Stimulated activated memory B cell treated with anti-CD40 and anti-IgM and Interleukin-4, amounts not matched to agents 10 μg/mL and 1 μg/mL and 100 μg/mL, for 72 hours (primary cell): Measurements from ENCODE around the gene NHLH1.
A peak's percentile ranks its signal among the peaks of the same experiment; 100 is the strongest.
"Not testable (repeated sequence)": the region's sequence is repeated elsewhere in the genome, so short reads cannot be mapped to it uniquely, and the experiment has no call there.

Experiments
- ATAC-seq: fragments of 150-1000 bp; cut with Tn5 transposase; 2 replicates; pipeline ENCODE4 v1.10.0; 2021
- H3K27ac Mint-ChIP-seq: one replicate; pipeline ENCODE4 v1.8.0; 2022; ENCODE audit warnings: mild to moderate bottlenecking, mixed read lengths
- H3K27me3 Mint-ChIP-seq: one replicate; pipeline ENCODE4 v1.8.0; 2022; ENCODE audit warnings: mixed read lengths
- H3K36me3 Mint-ChIP-seq: one replicate; pipeline ENCODE4 v1.8.0; 2022; ENCODE audit warnings: mixed read lengths
- H3K4me1 Mint-ChIP-seq: one replicate; pipeline ENCODE4 v1.8.0; 2022; ENCODE audit warnings: mixed read lengths
- H3K4me3 Mint-ChIP-seq: one replicate; pipeline ENCODE4 v1.8.0; 2022; ENCODE audit warnings: mild to moderate bottlenecking, moderate library complexity, mixed read lengths
- H3K9me3 Mint-ChIP-seq: one replicate; pipeline ENCODE4 v1.8.0; 2022; ENCODE audit warnings: mixed read lengths

The NHLH1 gene

DNA sequence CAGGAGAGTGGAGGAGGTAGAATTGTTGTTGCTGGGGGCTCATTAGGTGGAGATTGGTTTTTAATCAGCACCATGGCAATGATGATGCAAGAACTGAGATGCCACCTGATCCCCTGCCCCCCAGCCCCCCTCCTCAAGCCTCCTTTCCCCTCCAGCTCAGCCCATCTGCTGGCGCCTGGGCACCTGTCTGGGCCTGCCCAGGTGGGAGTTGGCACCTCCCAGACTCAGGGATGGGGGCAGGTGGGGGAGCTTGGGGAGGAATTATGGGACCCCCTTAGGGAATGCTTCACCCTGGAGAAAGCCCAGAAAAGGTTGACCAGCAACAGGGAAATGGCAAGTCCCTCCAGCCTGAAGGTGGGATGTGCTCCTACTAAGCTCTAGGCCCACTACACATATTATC lies 1.5 kb upstream of the NHLH1 start:
- Mint-ChIP-seq H3K4me3 (no peak overlapping the region), H3K9me3 (no peaks in the 10 kb centered on the region), H3K4me1 (peaks cover 8% of the 10 kb centered on the region), H3K27ac (no peak overlapping the region), H3K27me3 (no peaks in the 10 kb centered on the region), H3K36me3 (peaks cover 11% of the 10 kb centered on the region)
- no peak for ATAC-seq

DNA sequence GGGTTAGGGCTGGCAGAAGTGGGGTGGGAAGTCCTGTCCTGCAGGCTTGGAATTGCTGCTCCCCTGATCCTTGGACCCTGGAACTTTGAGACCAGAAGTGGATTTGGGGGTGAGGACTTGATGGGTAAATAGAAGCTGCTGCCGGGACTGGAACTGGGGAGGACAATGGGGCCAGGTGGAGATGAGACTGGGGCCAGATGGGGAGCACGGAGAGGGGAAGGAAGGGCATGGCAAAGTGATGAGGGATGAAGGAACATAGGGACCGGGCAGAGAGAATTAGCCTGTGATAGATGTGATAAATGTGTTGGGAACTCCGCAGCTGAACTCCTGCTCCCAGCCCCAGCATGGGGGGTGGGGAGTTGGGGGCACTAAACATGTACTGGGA lies 637 bp downstream of the NHLH1 start:
- no peak overlapping the region for H3K4me3 Mint-ChIP-seq
- H3K27me3 Mint-ChIP-seq = no peaks in the 10 kb centered on the region
- H3K9me3 Mint-ChIP-seq = no peaks in the 10 kb centered on the region
- no peak for ATAC-seq
- H3K36me3 Mint-ChIP-seq = peaks cover 9% of the 10 kb centered on the region
- peaks cover 3% of the 10 kb centered on the region for H3K4me1 Mint-ChIP-seq
- no peak overlapping the region for H3K27ac Mint-ChIP-seq

DNA sequence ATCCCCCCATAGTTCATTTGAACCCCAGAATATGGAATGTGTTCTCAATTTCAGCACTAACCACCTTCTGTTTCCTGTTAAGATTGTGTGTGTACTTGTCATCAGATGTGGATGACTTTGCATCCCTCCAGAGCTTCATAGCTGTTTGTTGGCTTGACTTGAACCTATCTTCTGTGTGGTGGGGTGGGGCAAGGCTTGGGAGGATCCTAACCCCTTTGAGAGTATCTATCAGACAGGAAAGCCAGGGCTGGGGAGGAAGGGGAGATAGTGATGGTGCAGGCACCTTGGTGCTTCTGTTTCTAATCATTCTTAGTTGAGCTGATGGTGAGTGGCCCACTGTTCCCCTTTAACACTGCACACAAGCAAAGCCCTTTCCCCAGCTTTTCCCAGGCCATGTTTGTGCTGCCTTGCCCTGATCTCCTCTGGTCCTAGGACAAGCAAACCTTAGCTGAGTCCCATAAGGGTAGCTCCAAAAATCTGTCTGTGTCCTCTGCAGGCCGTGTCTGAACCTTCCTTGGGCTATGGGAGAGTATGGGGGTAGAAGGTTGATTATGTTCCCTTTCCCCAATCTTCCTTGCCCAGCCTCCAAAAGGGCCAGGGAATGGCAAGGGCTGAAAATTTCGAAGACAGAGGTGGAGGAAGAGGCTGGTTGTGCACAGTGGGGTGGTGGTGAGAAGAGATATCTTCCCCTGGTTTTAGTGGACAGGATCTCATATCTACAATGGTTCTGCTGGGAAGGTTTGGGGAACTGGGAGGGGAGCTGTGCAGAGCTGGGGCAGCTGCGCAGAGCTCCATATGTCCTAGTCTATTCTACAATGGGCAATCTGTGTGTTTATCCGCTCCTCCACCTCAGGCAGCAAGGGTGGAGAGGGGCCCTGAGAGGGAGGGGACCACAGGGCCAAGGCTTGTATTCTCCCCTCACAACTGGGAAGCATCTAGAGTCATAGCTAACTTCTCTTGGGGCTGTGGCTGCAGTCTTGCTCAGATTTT lies 1.4 kb downstream of the NHLH1 start:
- Mint-ChIP-seq H3K9me3 (no peaks in the 10 kb centered on the region), H3K4me1 (no peaks in the 10 kb centered on the region), H3K36me3 (peaks cover 9% of the 10 kb centered on the region), H3K27ac (no peak overlapping the region), H3K27me3 (no peaks in the 10 kb centered on the region), H3K4me3 (no peak overlapping the region)
- ATAC-seq = no peak

DNA sequence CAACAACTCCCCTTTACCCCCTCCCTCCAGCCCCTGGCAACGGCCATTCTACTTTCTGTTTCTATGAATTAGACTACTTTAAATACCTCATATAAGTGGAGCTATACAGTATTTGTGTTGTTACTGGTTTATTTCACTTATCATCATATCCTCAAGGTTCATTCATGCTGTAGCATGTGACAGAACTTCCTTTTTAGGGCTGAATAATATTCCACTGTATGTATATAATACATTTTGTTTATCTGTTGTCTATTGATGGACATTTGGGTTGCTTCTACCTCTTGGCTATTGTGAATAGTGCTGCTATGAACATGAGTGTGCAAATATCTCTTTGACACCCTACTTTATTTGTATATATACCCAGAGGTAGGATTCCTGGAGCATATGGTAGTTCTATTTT lies 2.2 kb downstream of the NHLH1 start:
- Mint-ChIP-seq H3K27ac (no peak overlapping the region), H3K4me3 (no peak overlapping the region), H3K27me3 (no peaks in the 10 kb centered on the region), H3K4me1 (no peaks in the 10 kb centered on the region), H3K9me3 (no peaks in the 10 kb centered on the region), H3K36me3 (peaks cover 9% of the 10 kb centered on the region)
- no peak for ATAC-seq

DNA sequence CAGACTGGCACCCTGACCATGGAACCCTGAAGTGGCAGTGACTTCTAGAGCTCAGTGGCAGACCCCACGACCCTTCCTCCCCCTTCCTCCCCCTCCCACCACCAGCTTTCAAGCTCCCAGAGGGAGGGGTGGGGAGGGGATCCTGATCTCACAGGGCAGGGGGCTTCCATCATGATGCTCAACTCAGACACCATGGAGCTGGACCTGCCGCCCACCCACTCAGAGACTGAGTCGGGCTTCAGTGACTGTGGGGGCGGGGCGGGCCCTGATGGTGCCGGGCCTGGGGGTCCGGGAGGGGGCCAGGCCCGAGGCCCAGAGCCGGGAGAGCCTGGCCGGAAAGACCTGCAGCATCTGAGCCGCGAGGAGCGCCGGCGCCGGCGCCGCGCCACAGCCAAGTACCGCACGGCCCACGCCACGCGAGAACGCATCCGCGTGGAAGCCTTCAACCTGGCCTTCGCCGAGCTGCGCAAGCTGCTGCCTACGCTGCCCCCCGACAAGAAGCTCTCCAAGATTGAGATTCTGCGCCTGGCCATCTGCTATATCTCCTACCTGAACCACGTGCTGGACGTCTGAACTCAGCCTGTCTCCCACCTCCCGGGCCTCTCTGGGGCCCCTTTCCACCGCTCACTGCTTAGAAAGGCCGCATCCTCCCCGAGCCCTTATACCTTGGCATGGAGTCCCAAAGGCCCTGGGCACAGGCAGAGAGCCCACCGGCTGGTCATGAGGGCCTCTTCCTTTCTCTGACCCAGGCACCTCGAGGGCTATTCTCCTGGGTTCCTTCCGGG lies 3.9 kb downstream of the NHLH1 start:
- Mint-ChIP-seq H3K4me1 (peaks cover 13% of the 10 kb centered on the region), H3K9me3 (no peaks in the 10 kb centered on the region), H3K36me3 (peaks cover 9% of the 10 kb centered on the region), H3K4me3 (no peak overlapping the region), H3K27ac (no peak overlapping the region), H3K27me3 (no peaks in the 10 kb centered on the region)
- ATAC-seq = no peak

DNA sequence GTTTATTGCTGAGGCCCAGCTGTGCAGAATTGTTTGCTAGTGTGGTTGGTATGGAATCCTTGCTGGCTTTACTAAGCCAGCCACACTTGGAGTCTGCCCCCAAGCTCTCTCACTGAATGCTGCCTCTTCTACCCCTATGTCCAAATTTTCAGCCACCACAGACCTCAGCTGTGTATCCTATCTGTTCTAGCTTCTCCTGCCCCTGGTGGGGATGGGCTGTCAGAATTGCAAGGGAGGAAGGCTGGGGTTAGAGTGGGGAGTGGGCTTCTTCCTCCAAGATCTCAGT lies 4.4 kb downstream of the NHLH1 start:
- Mint-ChIP-seq H3K27ac (no peak overlapping the region), H3K4me3 (no peak overlapping the region), H3K4me1 (peaks cover 19% of the 10 kb centered on the region)

DNA sequence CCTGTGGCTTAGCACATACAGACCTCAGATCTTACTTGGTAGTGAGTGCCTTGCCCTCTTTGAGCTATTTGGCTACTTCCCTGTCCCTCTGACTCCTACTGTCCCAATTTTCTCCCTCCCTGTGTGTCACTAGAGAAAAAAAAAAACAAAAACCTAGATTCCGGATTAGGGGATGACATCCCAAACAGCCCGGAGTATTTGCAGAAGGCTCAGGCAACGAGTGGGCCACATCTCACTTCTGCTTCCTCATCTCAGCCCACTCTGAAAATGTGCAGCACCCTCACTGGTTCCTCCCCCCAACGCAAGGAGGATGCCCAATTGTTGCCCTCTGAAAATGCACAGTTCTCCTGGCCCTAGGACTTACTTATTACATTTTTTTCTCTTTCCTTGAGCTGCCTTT lies 4.9 kb downstream of the NHLH1 start:
- no peak for ATAC-seq
- no peaks in the 10 kb centered on the region for H3K9me3 Mint-ChIP-seq
- no peak overlapping the region for H3K4me3 Mint-ChIP-seq
- no peak overlapping the region for H3K27ac Mint-ChIP-seq
- H3K36me3 Mint-ChIP-seq = peaks cover 9% of the 10 kb centered on the region
- peaks cover 23% of the 10 kb centered on the region for H3K4me1 Mint-ChIP-seq
- no peaks in the 10 kb centered on the region for H3K27me3 Mint-ChIP-seq

More for the DNA sequence above, 4.4 kb downstream of the NHLH1 start:
- H3K27me3 Mint-ChIP-seq = no peaks in the 10 kb centered on the region
- no peaks in the 10 kb centered on the region for H3K9me3 Mint-ChIP-seq
- no peak for ATAC-seq
- peaks cover 9% of the 10 kb centered on the region for H3K36me3 Mint-ChIP-seq

DNA sequence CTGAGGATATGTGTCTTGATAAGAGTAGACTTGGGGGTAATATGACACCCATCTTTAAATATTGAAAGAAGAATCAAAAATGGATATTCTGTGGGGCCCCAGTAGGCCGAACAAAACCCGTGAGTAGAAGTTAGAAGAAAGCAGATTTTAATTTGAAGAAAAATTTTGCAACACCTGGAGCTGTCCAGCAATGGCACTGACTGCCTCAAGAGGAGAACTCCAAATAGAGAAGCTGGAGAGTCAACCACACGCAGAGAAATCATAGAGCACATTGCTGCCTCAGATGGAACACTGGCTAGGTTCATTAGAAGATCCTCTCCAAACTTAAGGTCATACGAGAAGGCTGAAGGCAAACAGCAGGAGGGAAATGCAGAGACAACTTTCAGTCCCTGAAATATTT lies 6.8 kb downstream of the NHLH1 start:
- no peak overlapping the region for H3K4me3 Mint-ChIP-seq
- H3K36me3 Mint-ChIP-seq = peaks cover 9% of the 10 kb centered on the region
- H3K27ac Mint-ChIP-seq = no peak overlapping the region
- peaks cover 24% of the 10 kb centered on the region for H3K4me1 Mint-ChIP-seq
- no peak for ATAC-seq
- H3K27me3 Mint-ChIP-seq = no peaks in the 10 kb centered on the region
- no peaks in the 10 kb centered on the region for H3K9me3 Mint-ChIP-seq

DNA sequence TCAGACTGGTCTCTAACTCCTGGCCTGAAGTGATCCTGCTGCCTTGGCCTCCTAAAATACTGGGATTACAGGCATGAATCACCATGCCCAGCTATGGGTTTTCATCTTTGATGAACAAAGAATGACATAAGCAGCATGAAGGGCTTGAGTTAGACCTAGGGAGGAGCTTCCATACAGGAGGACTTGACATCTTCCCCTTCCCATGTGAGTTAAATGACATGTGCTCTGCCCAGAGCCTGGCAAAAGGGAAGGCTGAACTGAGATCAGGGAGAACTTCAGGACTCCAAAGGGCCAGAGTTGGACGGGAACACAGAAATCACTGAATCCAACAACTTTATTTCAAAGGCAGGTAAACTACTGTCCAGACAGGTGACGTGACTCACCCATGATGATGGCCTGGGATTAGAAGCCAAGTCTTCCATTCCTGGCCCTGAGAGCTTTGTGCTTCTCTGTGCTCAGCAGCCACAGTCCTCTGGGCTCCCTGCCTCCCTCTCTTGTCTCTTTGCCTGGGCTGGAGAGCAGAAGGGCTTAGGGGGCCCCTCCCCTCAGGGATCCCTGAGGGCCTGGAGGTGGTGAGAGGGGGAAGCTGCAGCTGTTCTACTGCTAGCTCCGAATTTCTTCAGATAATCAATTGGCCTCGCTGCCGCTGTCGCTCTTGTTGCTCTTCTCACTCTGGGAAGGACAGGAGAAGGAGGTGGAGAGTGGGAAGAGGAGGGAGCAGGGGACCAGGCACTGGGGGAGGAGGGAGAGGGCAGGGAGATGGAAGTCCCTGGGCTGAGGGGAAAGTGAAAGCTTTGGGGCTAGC lies 7.6 kb downstream of the NHLH1 start:
- Mint-ChIP-seq H3K9me3 (no peaks in the 10 kb centered on the region), H3K4me1 (peaks cover 24% of the 10 kb centered on the region), H3K36me3 (peaks cover 9% of the 10 kb centered on the region), H3K27ac (peak overlapping the region; percentile 71), H3K4me3 (no peak overlapping the region), H3K27me3 (no peaks in the 10 kb centered on the region)
- no peak for ATAC-seq

DNA sequence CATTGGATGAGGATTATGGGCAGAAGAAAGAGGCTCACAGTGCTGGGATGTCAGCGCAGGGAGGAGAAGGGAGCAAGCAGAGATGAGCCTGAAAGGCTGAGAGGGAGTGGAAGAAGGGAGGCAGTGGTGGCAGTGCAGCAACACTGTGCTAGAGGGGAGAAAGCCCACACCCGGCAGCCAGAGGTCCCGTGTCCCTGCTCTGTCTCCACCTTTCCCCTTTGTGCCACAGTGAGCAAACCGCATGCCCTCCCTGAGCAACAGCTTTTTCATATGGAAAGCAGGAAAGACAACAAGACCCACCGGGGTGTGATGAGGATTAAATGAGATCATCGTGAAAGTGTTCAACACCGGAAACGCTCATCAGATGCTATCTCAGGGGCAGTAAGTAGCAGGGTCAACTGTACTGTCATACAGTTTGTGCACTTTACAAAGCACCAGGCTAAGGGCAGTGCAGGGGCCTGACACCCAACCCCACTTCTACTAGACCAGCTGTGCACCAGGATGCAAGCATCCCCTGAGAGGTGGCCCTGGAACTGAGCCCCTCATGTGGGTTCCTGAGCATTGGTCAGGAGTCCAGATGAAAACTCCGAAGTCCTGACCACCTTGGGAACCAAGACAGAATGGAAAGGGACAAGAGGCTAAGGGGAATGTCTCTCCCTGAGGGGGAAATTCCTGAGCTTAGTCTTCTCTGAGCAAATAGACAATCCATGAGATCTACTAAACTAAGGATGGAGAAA lies 9.1 kb downstream of the NHLH1 start:
- peak overlapping the region; percentile 45 for H3K4me3 Mint-ChIP-seq
- peak overlapping the region; percentile 71 for H3K27ac Mint-ChIP-seq
- peaks cover 24% of the 10 kb centered on the region for H3K4me1 Mint-ChIP-seq
- H3K27me3 Mint-ChIP-seq = no peaks in the 10 kb centered on the region
- ATAC-seq = peak; percentile 56
- peaks cover 8% of the 10 kb centered on the region for H3K36me3 Mint-ChIP-seq
- H3K9me3 Mint-ChIP-seq = no peaks in the 10 kb centered on the region

DNA sequence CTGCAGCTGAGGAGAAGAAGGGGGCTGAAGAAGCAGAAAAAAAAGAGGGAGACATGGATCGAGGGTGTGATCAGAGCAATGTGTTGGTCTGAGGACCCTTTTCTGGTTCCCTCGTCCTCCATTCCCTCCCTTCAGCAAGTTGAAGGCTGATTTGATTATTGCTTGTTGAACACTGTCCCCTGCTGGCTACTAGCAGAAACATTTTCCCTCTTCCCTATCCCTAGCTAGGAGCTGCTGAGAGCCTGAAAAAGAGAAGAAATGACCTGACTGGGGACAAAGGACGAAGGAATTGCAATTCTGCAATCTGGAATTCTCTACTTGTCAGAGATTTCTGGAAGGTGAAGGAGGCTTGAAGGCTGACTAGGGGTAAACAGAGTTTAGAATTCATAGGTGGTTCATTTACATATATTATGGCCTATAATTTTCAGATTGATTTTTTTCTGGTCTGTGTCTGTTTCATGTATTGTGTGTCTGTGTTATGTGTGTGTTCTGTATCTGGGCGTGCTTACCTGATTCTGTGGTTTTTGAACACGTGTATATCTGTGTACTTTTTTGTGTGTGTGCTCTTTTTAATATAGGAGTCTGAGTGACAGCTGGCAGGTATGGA lies 9.8 kb downstream of the NHLH1 start:
- Mint-ChIP-seq H3K4me1 (peaks cover 24% of the 10 kb centered on the region), H3K27ac (peak overlapping the region; percentile 71), H3K4me3 (no peak overlapping the region), H3K27me3 (no peaks in the 10 kb centered on the region), H3K36me3 (peaks cover under 1% of the 10 kb centered on the region), H3K9me3 (no peaks in the 10 kb centered on the region)
- ATAC-seq = peak; percentile 69

DNA sequence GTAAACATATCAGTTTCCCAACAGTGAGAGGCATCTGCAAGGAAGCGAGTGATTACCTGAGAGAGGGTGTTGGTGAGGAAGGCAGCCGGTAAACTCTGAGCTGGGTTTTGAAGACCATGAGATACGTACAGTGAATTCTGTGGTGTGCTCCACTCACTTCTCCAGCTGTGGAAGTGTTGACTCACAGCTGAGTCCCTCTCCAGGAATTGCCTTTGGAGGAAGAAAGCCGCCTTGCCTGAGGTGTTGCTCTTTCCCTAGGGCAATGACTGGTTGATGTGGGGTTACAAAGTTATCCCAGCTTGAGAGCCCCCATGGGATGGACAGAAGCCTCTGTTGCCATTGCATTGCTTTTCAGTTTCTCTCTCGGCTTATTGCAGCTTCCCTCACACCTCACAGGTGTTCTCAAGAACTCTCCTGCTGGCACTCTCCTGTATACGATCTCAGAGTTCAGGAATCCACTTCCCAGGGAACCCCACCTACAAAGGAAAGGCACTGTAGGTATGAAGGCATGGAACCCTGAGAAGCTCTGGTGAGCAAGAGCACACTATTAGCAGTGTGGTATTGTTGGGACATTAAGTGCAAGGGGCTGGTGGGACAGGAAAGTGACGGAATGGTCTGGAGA lies 10.8 kb downstream of the NHLH1 start:
- ATAC-seq = no peak
- no peaks in the 10 kb centered on the region for H3K36me3 Mint-ChIP-seq

DNA sequence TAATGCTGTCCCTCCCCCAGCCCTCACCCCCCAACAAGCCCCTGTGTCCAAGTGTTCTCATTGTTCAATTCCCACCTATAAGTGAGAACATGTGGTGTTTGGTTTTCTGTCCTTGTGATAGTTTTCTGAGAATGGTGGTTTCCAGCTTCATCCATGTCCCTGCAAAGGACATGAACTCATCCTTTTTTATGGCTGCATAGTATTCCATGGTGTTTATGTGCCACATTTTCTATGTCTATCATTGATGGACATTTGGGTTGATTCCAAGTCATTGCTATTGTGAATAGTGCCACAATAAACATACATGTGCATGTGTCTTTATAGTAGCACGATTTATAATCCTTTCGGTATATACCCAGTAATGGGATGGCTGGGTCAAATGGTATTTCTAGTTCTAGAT lies 17.9 kb downstream of the NHLH1 start:
- H3K27ac Mint-ChIP-seq, H3K36me3 Mint-ChIP-seq: not testable (repeated sequence)

More for the DNA sequence above, 10.8 kb downstream of the NHLH1 start:
- H3K4me1 Mint-ChIP-seq = peaks cover 24% of the 10 kb centered on the region
- H3K4me3 Mint-ChIP-seq = no peak overlapping the region
- no peaks in the 10 kb centered on the region for H3K27me3 Mint-ChIP-seq
- H3K9me3 Mint-ChIP-seq = no peaks in the 10 kb centered on the region
- no peak overlapping the region for H3K27ac Mint-ChIP-seq

DNA sequence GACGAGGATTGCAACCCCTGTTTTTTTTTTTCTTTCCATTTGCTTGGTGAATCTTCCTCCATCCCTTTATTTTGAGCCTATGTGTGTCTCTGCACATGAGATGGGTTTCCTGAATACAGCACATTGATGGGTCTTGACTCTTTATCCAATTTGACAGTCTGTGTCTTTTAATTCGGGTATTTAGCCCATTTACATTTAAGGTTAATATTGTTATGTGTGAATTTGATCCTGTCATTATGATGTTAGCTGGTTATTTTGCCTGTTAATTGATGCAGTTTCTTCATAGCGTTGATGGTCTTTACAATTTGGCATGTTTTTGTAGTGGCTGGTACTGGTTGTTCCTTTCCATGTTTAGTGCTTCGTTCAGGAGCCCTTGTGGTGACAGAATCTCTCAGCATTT lies 21.5 kb downstream of the NHLH1 start:
- ATAC-seq, H3K27me3 Mint-ChIP-seq, H3K4me1 Mint-ChIP-seq, H3K4me3 Mint-ChIP-seq, H3K9me3 Mint-ChIP-seq, H3K36me3 Mint-ChIP-seq, H3K27ac Mint-ChIP-seq: not testable (repeated sequence)

More for the DNA sequence above, 17.9 kb downstream of the NHLH1 start:
- H3K27me3 Mint-ChIP-seq, H3K4me1 Mint-ChIP-seq, H3K9me3 Mint-ChIP-seq, ATAC-seq, H3K4me3 Mint-ChIP-seq: not testable (repeated sequence)
